Embryonic facial prominence (tissue), 1 donor: ENCODE results near the gene DOCK9.

Experiments
- DNase-seq: peaks from one replicate; pipeline ENCODE4 v3.0.0-alpha.2; 2016; ENCODE audit errors: extremely low spot score

Gene DOCK9

DNA sequence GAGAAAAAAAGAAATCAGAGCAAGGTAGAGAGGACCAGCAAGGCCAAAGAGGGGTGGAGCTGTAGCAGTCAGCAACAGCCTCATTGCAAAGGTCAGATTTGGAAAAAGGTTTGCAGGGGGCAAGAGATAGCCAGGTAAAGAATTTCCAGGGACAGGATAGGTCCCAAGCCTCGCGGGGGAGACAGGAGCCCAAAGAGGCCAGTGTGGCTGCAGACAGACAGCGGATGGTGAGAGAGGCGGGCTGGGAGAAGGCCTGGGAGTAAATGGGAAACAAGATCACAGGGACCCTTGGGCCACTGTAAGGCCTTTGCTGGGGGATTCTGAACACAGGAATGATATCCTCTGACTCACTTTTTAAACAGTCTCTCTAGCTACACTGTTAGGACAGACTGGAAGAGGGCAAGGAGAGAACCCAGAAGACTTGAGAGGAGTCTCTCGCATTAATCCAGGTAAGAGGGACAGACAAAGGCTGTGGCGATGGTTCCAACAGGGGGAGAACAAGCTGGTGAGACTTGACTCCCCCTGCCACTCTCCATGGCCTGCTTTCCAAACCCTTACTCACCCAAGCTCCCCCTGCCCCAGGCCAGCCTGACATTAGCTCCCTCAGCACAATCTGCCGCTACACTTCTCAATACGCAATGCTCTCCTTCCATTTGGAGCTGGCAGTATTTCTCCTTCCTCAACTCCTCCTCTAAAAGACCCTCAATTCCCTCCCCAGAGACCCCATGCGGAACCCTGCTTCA lies 31.8 kb downstream of the DOCK9 start:
- no peak for DNase-seq

- DNase-seq, result no peak
These were observed 33.5 kb downstream of the DOCK9 start for GRCh38 chr13:98944336-98944735.

DNA sequence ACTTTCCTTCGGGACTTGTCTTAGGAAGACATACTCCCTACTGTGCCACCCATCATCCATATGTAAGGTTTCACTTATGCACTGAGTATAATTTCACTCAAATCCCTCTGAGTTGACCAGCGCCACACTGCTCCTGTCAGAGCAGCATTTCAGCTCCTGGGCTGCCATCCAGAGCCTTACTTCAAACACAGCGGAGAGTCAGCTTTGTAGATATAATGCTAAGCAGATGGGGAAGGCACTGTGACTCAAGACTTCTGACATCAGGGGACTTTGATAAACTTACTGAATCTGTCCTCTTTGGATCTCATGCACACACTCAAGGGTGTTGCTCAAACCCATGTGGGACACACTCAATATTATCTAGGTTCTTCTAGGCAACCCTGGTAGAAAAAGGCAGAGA lies 34.9 kb downstream of the DOCK9 start:
- no peak for DNase-seq

- DNase-seq, result no peak
These were observed 35.4 kb downstream of the DOCK9 start for GRCh38 chr13:98942485-98942884.

DNA sequence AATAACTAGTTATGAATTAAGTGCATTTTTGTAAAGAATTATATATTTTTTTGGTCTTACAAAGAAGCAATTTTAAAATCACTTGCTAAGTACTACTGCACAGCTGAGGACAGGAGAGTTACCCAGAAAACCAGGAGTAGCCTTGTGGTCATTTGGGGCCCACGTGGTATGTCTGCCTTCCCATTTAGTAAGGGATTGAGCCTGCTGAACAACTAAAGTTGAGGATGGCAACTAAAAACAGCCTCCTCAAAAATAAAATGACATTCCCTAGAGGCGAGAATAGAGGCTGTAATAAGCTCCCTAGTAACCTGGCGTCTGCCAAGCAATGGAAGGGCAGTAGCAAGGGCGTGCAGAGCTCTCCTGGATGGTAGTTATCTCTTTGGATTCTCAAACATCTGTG lies 36.3 kb downstream of the DOCK9 start:
- no peak for DNase-seq

DNA sequence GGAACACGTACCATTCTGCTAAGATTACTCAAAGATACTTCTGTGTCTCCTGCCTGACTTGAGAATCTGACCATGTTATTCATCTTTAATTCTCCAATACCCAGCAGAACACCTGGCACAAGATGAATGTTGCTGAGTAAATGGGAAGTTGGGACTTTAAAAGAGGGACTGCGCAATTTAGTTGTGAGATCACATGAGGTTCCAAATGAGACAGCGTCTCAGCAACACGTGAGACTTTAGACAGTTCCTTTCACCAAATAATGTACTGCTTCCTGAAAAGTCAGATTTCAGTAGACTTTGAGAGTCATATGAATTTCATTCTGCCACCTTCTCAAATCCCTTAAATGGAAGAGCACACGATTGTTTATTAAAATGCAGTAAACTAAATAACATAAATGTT lies 36.7 kb downstream of the DOCK9 start:
- DNase-seq, result no peak

GRCh38 chr13:98940325-98941001 lies 37.4 kb downstream of the DOCK9 start:
- no peak for DNase-seq

GRCh38 chr13:98939660-98940191 lies 38.1 kb downstream of the DOCK9 start:
- DNase-seq, result no peak

- no peak for DNase-seq
These were observed 39.1 kb downstream of the DOCK9 start for GRCh38 chr13:98938801-98939200.

- DNase-seq, result no peak
These were observed 39.9 kb downstream of the DOCK9 start for GRCh38 chr13:98937911-98938381.

DNA sequence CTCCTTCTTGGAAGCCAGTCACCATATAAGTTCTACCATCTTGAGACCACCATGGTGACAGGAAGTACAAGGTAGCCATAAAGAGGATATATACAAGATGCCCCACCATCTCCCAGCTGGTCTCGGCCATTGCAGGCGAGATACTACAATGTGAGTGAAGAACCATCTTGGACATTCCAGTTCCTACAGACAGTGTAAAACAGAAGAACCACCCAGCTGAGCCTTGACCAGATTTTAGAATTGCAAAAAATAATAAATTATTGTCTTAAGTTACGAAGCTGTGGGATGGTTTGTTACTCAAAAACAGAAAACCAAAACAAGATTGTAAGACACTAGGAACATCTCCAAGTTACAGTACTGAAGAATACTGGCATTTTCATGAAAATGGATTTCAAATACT lies 43.6 kb downstream of the DOCK9 start:
- DNase-seq, result no peak

- DNase-seq, result no peak
These were observed 47.7 kb downstream of the DOCK9 start for GRCh38 chr13:98930151-98930591.

DNA sequence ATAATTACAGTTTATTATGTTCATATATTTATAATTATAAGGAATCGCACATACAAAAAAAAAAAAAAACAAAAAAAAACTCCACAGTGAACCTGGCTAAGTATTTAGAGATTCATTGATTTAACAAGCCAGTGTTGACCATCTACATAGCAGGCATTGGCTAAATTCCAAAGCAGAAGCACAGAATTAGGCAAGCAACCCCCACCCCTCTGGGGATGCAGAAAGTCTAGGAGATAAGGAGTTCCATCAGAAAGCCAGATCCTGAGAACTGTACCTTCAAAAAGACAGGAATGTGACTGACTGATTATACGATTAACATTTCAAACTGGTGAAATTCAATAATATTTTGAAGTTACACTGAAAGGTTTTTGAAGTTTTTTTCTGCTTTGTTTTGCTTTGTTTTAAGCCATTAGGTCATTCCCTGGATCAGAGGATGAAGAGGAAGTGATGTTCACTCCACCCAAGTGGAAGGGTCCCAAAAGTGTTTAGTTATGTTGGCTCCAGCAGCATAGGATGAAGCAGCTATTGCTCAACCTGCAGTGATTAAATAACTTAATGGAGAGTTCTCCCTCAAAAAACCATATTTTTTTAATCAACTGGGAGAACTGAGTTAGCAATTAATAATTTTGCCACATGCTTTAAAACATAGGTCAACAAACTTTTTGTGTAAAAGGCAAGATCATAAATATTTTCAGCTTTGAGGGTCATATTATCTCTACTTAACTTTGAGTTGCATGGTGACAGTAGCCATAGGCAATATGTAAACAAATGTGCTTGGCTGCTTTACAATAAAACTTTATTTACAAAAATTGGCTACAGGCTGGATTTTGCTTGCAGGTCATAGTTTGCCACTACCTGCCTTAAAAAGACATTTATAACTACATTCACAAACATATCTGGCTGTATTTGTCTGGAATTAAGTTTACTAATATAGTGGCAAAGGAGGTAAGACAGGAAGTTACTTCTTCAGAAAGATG lies 49.6 kb downstream of the DOCK9 start:
- DNase-seq, result no peak

GRCh38 chr13:98925949-98926348 lies 51.9 kb downstream of the DOCK9 start:
- no peak for DNase-seq

GRCh38 chr13:98923641-98924397 lies 54.0 kb downstream of the DOCK9 start:
- DNase-seq, result no peak

- no peak for DNase-seq
These were observed 55.6 kb downstream of the DOCK9 start for GRCh38 chr13:98922306-98922705.

DNA sequence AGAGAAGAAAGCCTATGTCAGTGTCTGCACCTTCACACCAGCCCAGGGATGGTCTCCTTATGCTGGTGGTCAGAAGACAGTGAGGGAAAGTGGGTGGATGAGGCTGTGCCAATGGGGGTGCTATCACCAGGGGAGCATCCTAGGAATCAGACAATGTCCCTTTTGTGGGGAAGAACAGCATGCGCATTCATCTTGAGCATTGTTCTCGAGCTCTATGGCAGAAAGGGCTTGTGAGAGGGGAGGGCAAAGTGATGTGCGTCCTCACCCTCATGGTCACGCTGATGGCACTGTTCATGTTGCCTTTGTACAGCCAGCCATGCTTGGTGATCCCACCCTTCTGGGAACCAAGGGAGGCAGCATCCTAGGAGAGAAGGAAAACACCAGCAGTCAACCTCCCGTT lies 56.1 kb downstream of the DOCK9 start:
- no peak for DNase-seq

DNA sequence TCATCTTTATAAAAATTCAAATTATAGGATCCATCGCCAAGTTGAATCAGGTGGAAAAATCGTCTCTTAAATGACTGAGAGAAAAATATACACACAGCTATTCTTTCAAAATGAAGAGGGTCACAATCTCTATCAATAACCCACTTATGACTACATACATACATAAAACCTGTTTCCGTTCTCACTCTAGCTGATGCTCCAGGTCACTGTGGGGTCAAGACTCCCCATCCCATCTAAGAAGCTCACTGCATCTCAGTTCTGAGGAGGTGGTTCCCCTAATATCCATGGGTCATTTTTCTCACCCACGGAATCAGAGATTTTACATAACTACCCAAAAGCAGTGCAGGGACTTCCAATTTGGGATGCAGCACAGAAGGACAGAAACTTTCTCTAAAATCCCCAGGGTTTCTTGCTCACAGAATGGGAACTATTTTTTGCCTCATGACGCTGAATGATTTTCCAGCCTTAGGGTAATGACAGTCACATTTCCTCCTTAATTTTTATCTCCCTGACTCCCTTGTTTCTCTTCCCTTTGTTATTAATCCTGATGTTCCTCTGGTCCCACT lies 56.8 kb downstream of the DOCK9 start:
- DNase-seq, result no peak

DNA sequence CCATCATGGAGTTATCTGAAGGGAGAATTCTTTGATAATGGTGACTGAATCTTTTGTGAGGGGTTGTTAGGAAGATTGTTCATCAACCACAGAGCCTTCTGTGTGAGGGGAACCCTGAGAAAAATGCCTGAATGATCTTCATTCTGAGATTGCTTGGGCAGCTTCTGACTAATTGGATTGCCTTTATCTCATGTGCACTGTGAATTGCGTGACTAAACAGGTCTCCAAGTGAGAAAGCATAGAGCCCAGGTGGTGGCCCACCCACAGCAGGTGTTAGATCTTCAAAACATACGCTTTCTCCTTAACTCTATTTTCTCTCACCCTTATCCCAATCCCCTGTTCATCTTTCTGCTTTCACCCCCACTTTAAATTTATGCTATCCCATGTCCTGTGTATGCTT lies 58.3 kb downstream of the DOCK9 start:
- DNase-seq, result no peak

- DNase-seq, result no peak
These were observed 59.1 kb downstream of the DOCK9 start for GRCh38 chr13:98918771-98919170.

GRCh38 chr13:98917116-98917515 lies 60.7 kb downstream of the DOCK9 start:
- DNase-seq, result no peak
